T-helper 2 cell treated with Interferon-gamma antibody and Interleukin-4, amounts not matched to agents 5 μg/mL and 100 μg/mL, for 36 hours (primary cell): ENCODE data around the gene ARHGAP19.
"Not testable (repeated sequence)": the region's sequence is repeated elsewhere in the genome, so short reads cannot be mapped to it uniquely, and the experiment has no call there.

Experiments
- DNase-seq: peaks from one replicate; pipeline ENCODE4 v3.0.0; 2021; ENCODE audit warnings: low spot score
- H3K27ac Mint-ChIP-seq: one replicate; pipeline ENCODE4 v1.8.0; 2021; ENCODE audit warnings: mild to moderate bottlenecking, mixed read lengths
- H3K27me3 Mint-ChIP-seq: one replicate; pipeline ENCODE4 v1.8.0; 2021; ENCODE audit warnings: low read depth, mixed read lengths
- H3K36me3 Mint-ChIP-seq: one replicate; pipeline ENCODE4 v1.8.0; 2021; ENCODE audit warnings: low read depth, mixed read lengths
- H3K4me1 Mint-ChIP-seq: one replicate; pipeline ENCODE4 v1.8.0; 2021; ENCODE audit warnings: low read depth, mixed read lengths
- H3K4me3 Mint-ChIP-seq: one replicate; pipeline ENCODE4 v1.8.0; 2022; ENCODE audit warnings: mild to moderate bottlenecking, moderate library complexity, mixed read lengths
- H3K9me3 Mint-ChIP-seq: one replicate; pipeline ENCODE4 v1.8.0; 2021; ENCODE audit warnings: mixed read lengths

ARHGAP19 gene

GRCh38 chr10:97279121-97279815 is 13.2 kb downstream of the ARHGAP19 start:
- Mint-ChIP-seq H3K4me1 (peaks cover 5% of the 10 kb centered on the region), H3K27me3 (no peaks in the 10 kb centered on the region)
- no peak for DNase-seq

GRCh38 chr10:97278491-97278989 is 13.9 kb downstream of the ARHGAP19 start:
- no peak overlapping the region for H3K27ac Mint-ChIP-seq
- H3K4me1 Mint-ChIP-seq: peaks cover 5% of the 10 kb centered on the region
- DNase-seq: no peak
- no peak overlapping the region for H3K4me3 Mint-ChIP-seq
- H3K27me3 Mint-ChIP-seq: no peaks in the 10 kb centered on the region
- H3K36me3 Mint-ChIP-seq: peaks cover 8% of the 10 kb centered on the region
- no peaks in the 10 kb centered on the region for H3K9me3 Mint-ChIP-seq

More at GRCh38 chr10:97279121-97279815, 13.2 kb downstream of the ARHGAP19 start:
- no peak overlapping the region for H3K27ac Mint-ChIP-seq
- H3K36me3 Mint-ChIP-seq: peaks cover 6% of the 10 kb centered on the region
- no peaks in the 10 kb centered on the region for H3K9me3 Mint-ChIP-seq
- no peak overlapping the region for H3K4me3 Mint-ChIP-seq

- Mint-ChIP-seq H3K27me3 (no peaks in the 10 kb centered on the region), H3K4me3 (no peak overlapping the region), H3K27ac (no peak overlapping the region), H3K9me3 (no peaks in the 10 kb centered on the region), H3K4me1 (peaks cover 5% of the 10 kb centered on the region), H3K36me3 (peaks cover 7% of the 10 kb centered on the region)
- DNase-seq: no peak
Measured at GRCh38 chr10:97277551-97277950, 14.9 kb downstream of the ARHGAP19 start.

GRCh38 chr10:97274828-97275227 is 17.6 kb downstream of the ARHGAP19 start:
- Mint-ChIP-seq H3K27ac (no peak overlapping the region), H3K27me3 (no peaks in the 10 kb centered on the region), H3K36me3 (peaks cover 2% of the 10 kb centered on the region), H3K4me3 (no peak overlapping the region), H3K9me3 (no peaks in the 10 kb centered on the region), H3K4me1 (peaks cover 9% of the 10 kb centered on the region)
- DNase-seq: no peak

GRCh38 chr10:97273700-97274099 is 18.7 kb downstream of the ARHGAP19 start:
- Mint-ChIP-seq H3K27me3 (no peaks in the 10 kb centered on the region), H3K9me3 (no peaks in the 10 kb centered on the region), H3K36me3 (peaks cover 2% of the 10 kb centered on the region), H3K27ac (no peak overlapping the region), H3K4me3 (no peak overlapping the region), H3K4me1 (peaks cover 7% of the 10 kb centered on the region)
- no peak for DNase-seq

GRCh38 chr10:97270523-97271154 is 21.8 kb downstream of the ARHGAP19 start:
- Mint-ChIP-seq H3K27me3 (no peaks in the 10 kb centered on the region), H3K36me3 (peaks cover 13% of the 10 kb centered on the region), H3K4me3 (no peak overlapping the region), H3K9me3 (no peaks in the 10 kb centered on the region), H3K4me1 (peaks cover 6% of the 10 kb centered on the region), H3K27ac (no peak overlapping the region)
- DNase-seq: no peak

GRCh38 chr10:97267671-97268070 is 24.8 kb downstream of the ARHGAP19 start:
- Mint-ChIP-seq H3K4me1 (peaks cover 6% of the 10 kb centered on the region), H3K27ac (no peak overlapping the region), H3K36me3 (peaks cover 25% of the 10 kb centered on the region), H3K4me3 (no peak overlapping the region), H3K27me3 (no peaks in the 10 kb centered on the region), H3K9me3 (no peaks in the 10 kb centered on the region)
- no peak for DNase-seq

GRCh38 chr10:97265095-97265494 is 27.3 kb downstream of the ARHGAP19 start:
- H3K4me3 Mint-ChIP-seq, H3K4me1 Mint-ChIP-seq, DNase-seq, H3K9me3 Mint-ChIP-seq, H3K27me3 Mint-ChIP-seq: not testable (repeated sequence)
- peak overlapping the region; percentile 6 for H3K27ac Mint-ChIP-seq
- peaks cover 27% of the 10 kb centered on the region for H3K36me3 Mint-ChIP-seq

GRCh38 chr10:97263971-97264370 is 28.5 kb downstream of the ARHGAP19 start:
- H3K27ac Mint-ChIP-seq: no peak overlapping the region
- H3K9me3 Mint-ChIP-seq: no peaks in the 10 kb centered on the region
- no peak overlapping the region for H3K4me3 Mint-ChIP-seq
- no peaks in the 10 kb centered on the region for H3K27me3 Mint-ChIP-seq
- H3K4me1 Mint-ChIP-seq: peaks cover 1% of the 10 kb centered on the region
- H3K36me3 Mint-ChIP-seq: peaks cover 32% of the 10 kb centered on the region
- no peak for DNase-seq

- H3K4me3 Mint-ChIP-seq: no peak overlapping the region
- no peak overlapping the region for H3K27ac Mint-ChIP-seq
- no peaks in the 10 kb centered on the region for H3K27me3 Mint-ChIP-seq
- peaks cover 34% of the 10 kb centered on the region for H3K36me3 Mint-ChIP-seq
- H3K4me1 Mint-ChIP-seq: peaks cover 1% of the 10 kb centered on the region
- DNase-seq: no peak
- H3K9me3 Mint-ChIP-seq: no peaks in the 10 kb centered on the region
Measured at GRCh38 chr10:97261656-97262055, 30.8 kb downstream of the ARHGAP19 start.

- Mint-ChIP-seq H3K9me3 (no peaks in the 10 kb centered on the region), H3K27me3 (no peaks in the 10 kb centered on the region), H3K27ac (no peak overlapping the region), H3K4me3 (no peak overlapping the region), H3K36me3 (peaks cover 37% of the 10 kb centered on the region), H3K4me1 (peaks cover 2% of the 10 kb centered on the region)
- DNase-seq: no peak
Measured at GRCh38 chr10:97261183-97261582, 31.3 kb downstream of the ARHGAP19 start.

- H3K27me3 Mint-ChIP-seq: no peaks in the 10 kb centered on the region
- peaks cover 6% of the 10 kb centered on the region for H3K9me3 Mint-ChIP-seq
- no peak for DNase-seq
- peaks cover 42% of the 10 kb centered on the region for H3K36me3 Mint-ChIP-seq
- H3K4me1 Mint-ChIP-seq: peaks cover 3% of the 10 kb centered on the region
- no peak overlapping the region for H3K4me3 Mint-ChIP-seq
- H3K27ac Mint-ChIP-seq: no peak overlapping the region
Measured at GRCh38 chr10:97259119-97259518, 33.3 kb downstream of the ARHGAP19 start.

- Mint-ChIP-seq H3K9me3 (peaks cover 6% of the 10 kb centered on the region), H3K27ac (peak overlapping the region; percentile 3), H3K4me3 (no peak overlapping the region), H3K4me1 (peaks cover 5% of the 10 kb centered on the region), H3K27me3 (no peaks in the 10 kb centered on the region), H3K36me3 (peaks cover 48% of the 10 kb centered on the region)
- no peak for DNase-seq
Measured at GRCh38 chr10:97256356-97256755, 36.1 kb downstream of the ARHGAP19 start.

GRCh38 chr10:97255512-97256293 is 36.7 kb downstream of the ARHGAP19 start:
- Mint-ChIP-seq H3K27ac (peak overlapping the region; percentile 3), H3K4me1 (peaks cover 3% of the 10 kb centered on the region), H3K9me3 (peaks cover 6% of the 10 kb centered on the region), H3K27me3 (no peaks in the 10 kb centered on the region), H3K4me3 (no peak overlapping the region), H3K36me3 (peaks cover 48% of the 10 kb centered on the region)
- DNase-seq: no peak
